Stimulated activated CD8-positive, alpha-beta memory T cell treated with anti-CD3 and anti-CD28 coated beads, Interleukin-7, amount 100 ng/mL, for 24 hours (primary cell): ENCODE measurements around the gene DNAAF8.

Experiments
- DNase-seq: peaks from one replicate; pipeline ENCODE4 v3.0.0-alpha.2; 2020; ENCODE audit warnings: low read depth

The DNAAF8 gene

DNA sequence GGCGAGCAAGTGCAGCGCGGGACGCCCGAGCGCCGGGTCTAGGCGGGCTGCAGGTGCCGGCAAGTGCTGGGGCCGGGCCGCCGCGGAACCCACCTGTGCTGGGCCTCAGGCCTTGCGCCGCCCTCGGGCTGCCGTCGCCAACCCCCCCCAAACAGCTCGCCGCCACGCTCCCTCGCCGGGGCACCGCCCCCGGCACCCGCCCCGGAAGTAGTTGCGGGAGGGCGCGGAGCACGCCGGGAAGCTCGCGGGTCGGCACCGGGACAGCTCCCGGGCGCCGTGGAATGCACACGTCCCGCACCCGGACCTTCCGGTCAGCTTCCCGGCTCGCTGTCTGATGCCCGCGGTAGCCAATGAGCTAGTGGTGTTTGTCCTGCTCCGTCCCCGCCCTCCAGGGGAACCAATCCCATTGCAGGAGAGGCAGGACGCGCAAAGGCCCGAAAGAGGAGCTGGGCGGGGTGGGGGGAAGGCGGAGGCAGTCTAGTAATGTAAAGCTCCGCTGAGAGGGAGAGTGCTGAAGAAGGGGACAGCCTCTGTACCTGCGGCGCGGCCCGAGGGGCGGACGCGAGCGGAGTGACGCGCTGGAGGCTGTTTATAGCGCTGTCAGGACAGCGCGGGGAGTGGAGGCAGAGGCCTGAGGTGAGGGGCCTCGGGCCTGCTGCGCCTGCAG, at the start of gene DNAAF8, which contains the start of gene ANKS3:
DNAAF8 (plus strand) TSS at position 475 of the 667 bp plus-strand sequence. CDS start 1,978 bp downstream, outside the sequence.
ANKS3 (minus strand) TSS at position 209 of the 667 bp plus-strand sequence. CDS start 4,122 bp downstream, outside the sequence.
- peak; percentile 62 for DNase-seq

DNA sequence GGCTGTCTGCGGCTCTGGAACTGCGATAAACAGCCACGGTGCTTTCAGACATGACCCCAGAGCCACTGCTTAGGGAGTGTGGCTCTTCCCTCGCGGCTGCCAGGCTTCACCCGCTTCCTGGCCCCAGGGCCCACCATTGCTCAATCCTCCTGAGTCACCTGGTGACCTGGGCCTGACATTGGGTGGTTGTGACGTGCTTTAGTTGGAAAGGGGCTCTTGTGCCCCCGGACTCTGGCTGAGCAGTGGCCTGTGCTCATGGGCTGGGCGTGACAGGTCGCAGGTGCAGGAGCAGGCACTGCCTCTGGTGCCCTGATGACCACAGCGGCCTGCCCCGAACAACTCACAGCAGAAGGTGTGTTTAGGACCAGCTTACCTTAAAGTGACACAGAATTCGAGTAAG, 49.6 kb upstream of the DNAAF8 start:
- no peak for DNase-seq

DNA sequence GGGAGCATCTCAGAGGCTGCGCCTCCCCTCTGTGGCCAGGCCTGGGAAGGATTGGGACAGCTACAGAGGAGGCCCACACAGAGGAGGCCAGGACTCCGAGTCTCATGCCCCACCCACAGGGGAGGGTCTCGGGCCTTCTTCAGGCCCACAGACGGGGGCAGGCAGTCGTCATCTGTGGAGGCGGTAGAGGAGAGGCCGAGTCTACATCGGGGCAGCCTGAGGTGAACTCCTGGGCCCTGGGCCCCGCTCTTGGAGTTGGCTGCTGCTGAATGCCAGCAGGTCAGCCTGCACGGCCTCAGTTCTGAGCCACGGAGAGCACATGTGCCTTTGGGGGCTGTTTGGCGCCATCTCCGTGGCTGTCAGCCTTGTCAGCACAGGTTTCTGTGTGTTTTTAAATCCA, 49.0 kb upstream of the DNAAF8 start:
- no peak for DNase-seq

DNA sequence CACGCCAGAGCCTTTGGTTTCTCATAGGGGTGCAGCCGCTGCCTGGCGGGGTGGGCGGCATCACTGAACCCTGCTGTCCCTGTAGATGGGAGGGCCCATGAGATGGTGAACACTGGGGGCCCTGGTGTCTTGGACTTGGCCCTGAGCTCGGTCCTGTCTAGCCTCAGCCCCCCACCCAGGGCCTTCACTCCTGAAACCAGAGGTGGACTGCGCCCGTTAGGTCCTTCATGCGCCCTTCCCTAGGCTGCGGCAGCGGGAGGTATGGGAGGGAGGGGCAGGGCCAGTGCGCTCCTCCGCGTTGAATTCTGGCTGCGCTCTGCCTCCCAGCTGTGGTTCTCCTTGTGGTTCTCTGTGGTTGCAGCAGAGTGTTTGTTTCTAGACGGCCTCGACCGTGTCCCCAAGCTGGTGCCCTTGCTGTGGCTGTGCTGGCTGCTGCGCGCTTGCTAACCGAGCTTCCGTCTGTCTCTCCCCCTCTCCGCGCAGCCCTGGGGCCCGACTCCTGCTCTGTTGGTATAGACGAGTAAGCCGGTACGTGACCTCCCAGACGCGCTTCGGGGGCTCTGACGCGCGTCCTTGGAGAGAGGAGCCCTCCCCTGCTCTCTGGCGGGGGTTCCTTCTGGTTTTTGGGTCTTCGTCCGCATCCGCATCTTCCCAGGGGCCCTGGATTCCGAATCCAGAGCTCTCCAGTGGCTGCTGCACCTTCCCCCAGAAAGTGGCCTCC, 48.4 kb upstream of the DNAAF8 start:
- no peak for DNase-seq

DNA sequence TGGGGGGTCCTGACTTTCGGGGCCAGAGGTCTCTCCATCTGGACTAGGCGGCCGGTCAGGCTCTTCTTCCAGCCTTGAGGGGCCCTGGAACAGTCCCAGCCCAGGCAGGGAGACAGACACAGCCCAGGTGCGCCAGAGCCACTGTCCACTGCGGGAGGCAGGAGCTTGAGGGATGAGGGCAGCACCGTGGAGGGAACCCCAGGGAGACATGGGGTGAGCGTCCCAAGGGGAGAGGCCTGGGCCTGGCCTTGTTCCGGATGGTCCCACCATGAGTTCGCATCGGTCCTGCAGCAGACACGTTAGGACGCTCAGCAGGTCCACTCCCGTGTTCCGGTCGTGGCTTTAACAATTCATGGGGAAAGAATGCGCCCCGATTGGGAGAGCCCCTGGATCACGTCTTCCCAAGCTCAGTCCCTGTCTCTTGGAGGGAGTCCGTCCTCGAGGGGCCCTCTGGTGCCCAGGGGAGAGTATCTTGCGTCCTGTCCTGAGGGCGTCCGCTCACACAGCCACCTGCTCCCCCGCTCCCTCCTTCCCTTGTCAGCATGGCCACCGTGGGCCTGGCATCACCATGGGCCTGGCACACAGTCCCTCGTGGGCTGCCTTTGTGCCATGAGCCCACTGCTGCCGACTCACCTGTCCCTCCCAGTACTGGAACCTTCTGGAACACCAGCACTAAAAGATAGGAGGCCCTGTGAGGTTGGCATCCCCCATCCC, 47.7 kb upstream of the DNAAF8 start:
- DNase-seq = no peak

DNA sequence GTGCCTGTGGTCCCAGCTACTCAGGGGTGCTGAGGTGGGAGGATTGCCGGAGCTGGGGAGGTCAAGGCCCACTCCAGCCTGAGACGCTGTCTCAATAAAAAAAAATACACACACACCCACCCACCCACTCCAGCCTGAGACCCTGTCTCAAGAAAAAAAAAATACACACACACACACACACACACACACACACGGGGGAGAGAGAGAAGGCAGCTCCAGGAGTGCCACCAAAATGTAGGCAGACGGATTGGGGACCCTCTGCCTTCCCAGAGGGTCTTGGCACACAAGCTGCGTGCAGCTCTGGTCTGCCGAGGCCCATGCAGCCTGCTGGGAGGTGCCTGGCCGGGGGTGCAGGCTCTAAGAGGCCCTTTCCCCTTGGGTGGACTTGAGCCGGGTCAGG, 46.9 kb upstream of the DNAAF8 start:
- DNase-seq = no peak

DNA sequence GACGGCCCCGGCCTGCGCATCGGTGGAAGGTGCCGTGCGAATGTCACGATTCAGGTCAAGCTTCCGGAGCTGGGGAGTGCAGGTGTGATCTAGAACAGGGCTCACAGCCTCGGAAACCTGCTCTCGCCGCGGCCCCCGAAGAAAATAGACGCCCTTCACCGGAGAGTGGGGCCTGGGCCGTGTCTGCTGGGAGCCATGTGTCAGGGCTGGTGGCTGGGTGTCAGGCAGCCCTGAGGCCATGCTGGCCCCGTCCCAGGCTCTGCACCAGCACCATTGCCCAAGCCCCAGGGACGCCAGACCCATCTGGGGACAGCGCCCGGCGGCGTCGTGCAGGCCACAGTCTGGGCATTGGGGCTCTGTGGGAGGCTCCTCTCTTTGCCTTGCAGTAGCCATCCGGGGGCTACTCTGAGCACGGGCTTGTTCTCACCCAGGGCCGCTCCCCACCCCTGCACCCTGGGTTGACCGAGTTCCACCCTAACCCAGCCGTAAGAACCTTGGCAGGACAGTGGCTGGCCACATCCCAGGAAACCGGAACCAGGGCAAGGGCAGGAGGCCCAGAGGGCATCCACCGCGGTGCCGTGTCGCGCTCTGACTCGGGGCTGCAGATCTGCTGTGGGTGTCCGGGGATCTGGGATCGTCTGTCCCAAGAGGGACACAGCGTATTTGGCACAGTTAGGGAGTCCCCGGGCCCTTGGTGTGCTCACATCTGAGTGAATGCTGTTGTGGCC, 46.2 kb upstream of the DNAAF8 start:
- DNase-seq = no peak

DNA sequence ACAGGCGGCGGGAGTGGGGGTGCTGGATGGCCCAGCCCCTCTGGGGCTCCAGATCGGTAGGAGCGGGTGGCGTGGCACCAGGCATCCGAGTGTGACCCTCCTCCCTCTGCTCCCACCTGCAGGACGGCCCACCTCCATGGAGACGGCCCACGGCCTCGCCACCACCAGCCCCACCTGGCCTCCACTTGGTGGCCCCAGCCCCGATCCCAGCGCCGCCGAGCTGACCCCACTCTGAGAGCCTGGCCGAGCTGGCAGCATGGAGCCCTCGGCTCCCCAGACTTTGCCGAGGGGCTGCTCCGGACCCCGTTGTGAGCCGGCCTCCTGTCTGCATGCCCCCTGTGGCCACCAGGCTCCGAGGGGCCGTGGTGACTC, 45.7 kb upstream of the DNAAF8 start:
- no peak for DNase-seq

DNA sequence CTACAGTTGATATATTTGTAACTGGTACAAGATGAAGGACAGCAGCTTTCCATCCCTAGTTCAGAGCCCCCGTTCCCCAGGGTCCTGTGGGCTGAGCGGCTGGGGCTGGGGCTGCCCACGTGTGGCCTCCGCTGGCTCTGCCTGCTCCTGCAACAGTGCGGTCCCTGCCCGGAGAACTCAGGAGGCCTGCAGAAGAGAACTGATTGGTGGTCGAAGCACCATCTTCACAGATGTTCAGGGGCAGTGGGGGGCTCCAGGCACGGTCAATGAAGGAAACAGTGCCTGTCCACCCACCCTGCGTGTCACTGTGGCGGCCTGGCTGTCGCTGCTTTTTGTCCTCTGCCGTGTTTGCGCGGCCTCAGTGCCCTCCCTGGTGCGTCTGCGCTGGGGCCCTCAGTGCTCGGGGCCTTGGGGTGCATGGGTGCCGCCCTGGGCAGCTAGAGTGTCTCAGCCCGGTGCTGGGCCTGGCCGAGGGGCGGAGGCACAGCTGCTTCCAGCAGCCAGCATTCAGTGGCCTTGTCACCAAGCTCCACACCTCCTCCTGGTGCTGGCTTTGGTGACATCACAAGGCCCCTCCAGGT, 45.2 kb upstream of the DNAAF8 start:
- DNase-seq = no peak

DNA sequence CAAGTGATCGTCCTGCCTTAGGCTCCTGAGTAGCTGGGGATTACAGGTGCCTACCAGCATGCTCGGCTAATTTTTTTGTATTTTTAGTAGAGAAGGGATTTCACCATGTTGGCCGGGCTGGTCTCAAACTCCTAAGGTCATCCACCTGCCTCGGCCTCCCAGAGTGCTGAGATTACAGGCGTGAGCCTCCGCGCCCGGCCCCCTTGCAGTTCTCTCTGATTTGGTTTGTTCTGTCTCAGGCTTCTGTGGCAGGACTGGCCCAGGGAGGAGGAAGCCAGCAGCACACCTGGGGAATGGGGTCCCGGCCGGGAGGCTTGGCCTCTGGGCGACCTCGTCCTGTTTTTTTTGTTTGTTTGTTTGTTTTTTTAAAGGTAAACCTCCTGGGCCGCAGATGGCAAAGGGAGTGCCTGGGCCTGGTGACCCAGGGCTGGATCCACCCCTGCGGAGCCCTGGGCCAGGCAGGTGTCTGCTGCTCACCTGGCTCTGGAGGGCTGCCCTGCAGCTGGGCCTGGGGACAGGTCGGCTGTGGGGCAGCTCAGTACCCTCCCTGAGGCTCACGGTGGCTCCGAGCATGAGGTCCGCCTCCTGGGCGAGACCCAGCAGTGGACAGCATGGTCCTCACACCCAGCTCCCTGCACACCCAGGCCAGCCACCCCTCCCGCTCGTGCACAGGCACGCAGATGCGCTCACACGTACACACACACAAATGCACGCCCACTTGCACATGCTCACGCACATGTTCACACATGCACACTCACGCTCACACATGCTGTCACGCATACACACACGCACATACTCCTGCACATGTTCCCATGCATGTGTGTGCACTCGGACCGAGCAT, 44.3 kb upstream of the DNAAF8 start:
- no peak for DNase-seq

DNA sequence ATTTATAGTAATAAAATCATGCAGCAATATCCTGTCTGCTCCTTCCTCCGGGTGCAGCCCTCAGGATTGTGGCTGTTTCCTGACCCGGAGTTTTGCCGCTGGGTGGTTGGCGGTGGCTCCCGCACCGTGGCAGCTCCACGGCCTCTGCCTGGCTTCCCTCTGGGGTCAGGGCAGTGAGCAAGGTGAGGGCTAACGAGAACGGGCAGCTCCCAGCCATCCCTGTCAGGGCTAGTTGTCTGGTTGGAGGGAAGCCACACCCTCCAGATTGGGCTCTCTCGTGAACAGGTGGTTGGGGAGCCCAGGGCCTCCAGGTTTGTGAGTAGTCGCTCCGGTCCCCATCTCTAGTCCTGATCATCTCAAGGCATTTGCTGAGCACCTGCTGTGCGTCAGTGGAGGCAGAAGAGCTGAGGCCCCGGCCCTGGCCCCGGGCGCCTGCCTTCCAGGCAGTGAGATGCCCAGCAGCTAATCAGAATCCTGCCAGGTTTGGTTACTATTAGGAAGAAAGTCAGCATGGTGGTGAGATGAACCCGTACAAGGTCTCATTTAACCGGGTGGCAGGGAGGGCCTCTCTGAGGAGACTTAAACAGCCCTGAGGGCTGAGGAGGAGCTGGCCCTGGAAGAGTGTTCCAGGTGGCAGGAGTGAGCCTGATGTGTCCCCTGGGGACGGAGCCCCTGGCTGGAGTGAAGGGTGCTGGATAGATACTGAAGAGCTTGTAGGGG, 43.2 kb upstream of the DNAAF8 start:
- DNase-seq = no peak

DNA sequence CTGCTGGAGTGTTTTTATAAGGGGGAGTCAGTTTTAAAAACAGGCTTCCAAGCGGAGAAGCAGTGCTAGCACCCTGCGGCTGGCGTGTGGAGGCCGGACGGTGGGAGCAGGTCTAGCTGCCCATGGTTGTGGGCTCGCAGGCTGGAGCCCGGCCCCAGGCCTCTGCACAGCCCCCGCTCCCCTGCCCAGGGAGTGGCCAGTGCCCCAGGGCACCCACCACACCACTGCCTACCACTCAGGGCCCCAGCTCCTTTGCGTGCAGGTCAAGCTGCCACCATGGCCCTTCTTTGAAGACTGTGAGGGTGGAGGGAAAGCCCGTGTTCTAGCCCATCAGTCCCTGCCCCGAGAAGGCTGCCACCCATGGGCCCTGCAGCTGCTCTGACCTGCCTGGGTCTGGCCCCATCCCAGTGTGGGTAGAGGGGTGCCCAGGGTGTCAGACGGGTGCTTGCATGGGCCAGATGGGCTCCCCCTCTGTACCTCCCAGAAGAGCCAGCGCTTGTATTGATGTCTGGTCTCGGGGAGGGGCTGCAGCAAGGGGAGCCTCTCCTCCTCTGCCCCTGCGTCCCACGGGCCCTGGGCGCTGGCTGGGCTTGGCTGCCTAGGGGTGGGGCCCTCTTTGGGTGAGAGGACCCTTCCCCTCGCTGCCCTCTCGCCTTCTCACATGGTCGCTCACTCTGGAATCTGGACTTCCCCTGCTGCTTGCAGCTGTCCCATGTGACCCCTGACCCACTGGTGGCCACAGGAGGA, 42.5 kb upstream of the DNAAF8 start:
- DNase-seq = no peak

DNA sequence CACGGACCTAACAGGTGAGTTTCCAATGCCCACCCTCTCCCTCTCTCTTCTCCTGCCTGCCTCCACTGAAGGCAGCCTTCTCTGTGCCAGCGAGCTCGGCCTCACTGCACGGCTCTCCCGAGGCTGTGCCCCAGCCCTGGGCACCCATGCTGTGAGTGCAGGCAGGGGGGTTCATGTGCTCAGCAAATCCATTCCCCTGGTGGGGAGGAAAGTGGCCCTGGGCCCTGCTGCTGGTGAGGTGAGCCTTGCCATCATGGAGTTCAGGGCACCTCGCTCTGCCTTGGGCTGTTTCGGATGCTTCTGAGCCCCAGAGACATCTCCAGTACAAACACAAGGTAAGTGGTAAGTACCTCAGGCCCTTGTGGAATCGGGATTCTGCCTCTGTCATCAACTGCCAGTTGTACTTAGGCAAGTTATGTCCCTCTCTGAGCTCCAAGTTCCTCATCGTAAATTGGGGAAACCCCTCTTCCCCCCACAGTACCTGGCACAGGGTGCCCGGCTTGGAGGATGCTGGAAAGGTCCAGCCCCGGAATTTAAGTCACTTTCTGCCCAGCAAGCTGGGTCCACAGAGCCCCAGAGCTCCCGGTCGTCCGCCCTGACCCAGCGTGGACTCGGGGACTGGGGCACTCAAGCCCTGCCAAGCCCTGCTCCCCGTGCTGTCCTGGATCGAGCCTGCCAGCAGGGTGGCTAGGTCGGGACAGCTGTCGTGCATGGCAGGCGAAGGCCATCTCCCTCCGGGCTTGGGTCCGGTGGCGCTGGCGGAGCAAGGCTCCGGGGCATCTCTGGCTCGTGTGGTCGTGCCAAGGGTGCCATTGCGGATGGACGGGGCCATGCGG, 41.7 kb upstream of the DNAAF8 start:
- DNase-seq = no peak

DNA sequence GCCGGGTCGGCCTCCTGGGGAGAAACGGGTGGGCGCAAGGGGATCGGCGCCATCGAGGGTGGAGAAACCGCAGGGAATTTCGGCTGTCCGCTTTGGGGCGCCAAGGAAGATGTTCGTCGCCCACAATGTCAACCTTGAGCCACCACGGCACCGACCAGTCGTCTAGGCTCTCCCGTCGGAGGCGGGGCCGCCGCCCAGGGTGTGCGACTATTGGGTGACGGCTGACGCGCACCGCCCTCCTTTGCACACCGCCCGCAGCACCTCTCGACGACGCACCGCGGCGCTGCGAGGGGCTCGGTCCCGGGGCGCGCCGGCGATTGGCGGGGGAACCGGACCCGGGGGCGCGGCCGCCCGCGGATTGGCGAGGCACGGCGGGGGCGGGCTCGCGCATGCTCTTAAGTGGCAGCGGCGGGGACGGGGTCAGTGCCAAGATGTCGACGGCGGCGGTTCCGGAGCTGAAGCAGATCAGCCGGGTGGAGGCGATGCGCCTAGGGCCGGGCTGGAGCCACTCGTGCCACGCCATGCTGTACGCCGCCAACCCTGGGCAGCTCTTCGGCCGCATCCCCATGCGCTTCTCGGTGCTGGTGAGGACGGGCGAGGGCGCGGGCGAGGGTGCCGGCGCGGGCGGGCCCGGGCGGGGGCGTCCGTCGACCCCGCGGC, 40.9 kb upstream of the DNAAF8 start, which contains the start of gene NUDT16L1:
NUDT16L1 (plus strand) TSS at position 267 of the 660 bp plus-strand sequence; CDS start at position 432, 165 bp downstream.
- DNase-seq = peak; percentile 89

DNA sequence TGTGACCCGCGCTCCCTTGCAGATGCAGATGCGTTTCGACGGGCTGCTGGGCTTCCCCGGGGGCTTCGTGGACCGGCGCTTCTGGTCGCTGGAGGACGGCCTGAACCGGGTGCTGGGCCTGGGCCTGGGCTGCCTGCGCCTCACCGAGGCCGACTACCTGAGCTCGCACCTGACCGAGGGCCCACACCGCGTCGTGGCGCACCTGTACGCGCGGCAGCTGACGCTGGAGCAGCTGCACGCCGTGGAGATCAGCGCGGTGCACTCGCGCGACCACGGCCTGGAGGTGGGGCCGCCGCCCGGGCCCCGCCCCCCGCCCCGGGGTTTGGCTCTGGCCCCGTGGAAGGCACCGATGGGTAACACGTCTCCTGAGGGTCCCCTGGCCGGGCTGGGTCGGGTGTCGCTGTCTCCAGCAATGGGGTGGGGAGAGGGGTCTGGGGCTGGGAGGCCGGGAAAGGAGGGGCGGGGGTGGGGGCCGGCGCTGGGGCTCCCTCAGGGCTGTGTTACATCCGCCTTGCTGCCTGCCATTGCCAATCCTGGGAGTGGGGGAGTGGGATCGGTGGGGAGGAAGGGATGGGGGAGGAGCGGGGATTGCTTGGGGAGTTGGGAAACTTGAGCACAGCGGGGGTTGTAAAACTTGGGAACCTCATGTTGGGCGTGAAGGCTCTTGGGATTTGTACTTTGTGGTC, 40.2 kb upstream of the DNAAF8 start:
- no peak for DNase-seq

DNA sequence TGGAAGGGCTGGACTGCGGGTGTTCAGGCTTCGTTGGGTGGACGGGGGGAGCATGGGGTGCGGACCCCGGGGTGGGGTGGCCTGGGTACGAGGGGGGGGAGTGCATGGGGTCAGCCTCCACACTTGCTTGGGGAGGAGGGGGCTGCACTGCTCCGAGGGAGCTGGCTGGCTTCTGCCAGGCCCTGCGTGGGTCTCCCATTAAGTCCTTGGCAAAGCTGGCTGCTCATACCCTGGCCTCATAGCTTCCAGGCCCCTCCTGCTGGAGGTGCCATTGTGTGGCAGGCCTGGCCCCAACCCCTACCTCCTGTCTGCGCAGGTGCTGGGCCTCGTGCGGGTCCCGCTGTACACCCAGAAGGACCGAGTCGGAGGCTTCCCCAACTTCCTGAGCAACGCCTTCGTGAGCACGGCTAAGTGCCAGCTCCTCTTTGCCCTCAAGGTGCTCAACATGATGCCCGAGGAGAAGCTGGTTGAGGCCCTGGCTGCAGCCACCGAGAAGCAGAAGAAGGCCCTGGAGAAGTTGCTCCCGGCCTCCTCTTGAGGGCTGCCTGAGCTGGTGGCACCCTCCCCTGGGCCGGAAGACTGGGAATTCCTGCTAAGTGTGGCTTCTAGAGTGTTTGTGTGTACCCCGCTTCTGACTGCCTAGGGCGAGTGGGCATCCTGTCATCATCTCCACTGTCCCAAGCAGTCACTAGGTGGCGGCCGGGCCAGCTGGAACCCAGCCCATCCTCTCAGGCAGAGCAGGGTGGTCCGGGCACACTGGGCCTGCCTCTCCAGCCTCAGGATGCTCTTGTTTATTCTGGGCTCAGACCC, 39.5 kb upstream of the DNAAF8 start:
- DNase-seq = no peak
